ENCODE results near the gene LRRC30. TPM values are rescaled to one million over a fixed set of nuclear protein-coding genes. Genes with fewer than 3 reads are reported as not detected.

Gene LRRC30
- total RNA-seq, 1 experiment from 2014 or later, result not detected

GRCh38 chr18:7196421-7196820 lies 34.5 kb upstream of the LRRC30 start:
- Histone ChIP-seq H4K20me1 (ENCODE audit: insufficient read depth) (no peaks in the 10 kb centered on the region), H3K9me3 (ENCODE audit: control insufficient read depth in 1 of 2, insufficient read depth in 1 of 2, low read depth in 1 of 2, low read length in 2 of 2) (peaks cover 0 to 10% of the 10 kb centered on the region in 2 experiments; a peak in 1 of 4 replicates), H3K79me2 (ENCODE audit: insufficient read depth, low read length) (no peaks in the 10 kb centered on the region), H3K27ac (ENCODE audit: low read depth, low read length) (no peak overlapping the region), H3K4me3 (replicated peaks in 1 of 2; ENCODE audit: low read depth in 1 of 2, low read length in 2 of 2) (no peak overlapping the region), H2AFZ (ENCODE audit: low read depth, low read length, poor library complexity, severe bottlenecking) (no peak overlapping the region), H3K9me2 (ENCODE audit: insufficient read depth) (no peaks in the 10 kb centered on the region), H3K27me3 (ENCODE audit: insufficient read depth, low read length) (no peaks in the 10 kb centered on the region), H3K4me1 (ENCODE audit: control insufficient read depth in 1 of 2, insufficient read depth in 2 of 2, low read length in 2 of 2) (no peaks in the 10 kb centered on the region), H3K9ac (ENCODE audit: low read length) (no peak overlapping the region), H3K4me2 (ENCODE audit: low read length) (no peak overlapping the region), H3K36me3 (ENCODE audit: control insufficient read depth in 1 of 2, insufficient read depth in 2 of 2, low read length in 2 of 2) (no peaks in the 10 kb centered on the region)
- TF ChIP-seq EZH2phosphoT487 (IDR thresholded peaks at IDR 0.05; ENCODE audit: borderline replicate concordance) (no peak), ZNF274 (IDR thresholded peaks at IDR 0.05; ENCODE audit: low read depth, low read length) (no peak), EZH2 (IDR thresholded peaks at IDR 0.05) (no peak), ZBTB33 (IDR thresholded peaks at IDR 0.05; ENCODE audit: extremely low read depth, insufficient replicate concordance, low read length) (no peak), MAX (IDR thresholded peaks at IDR 0.05) (no peak), CBX3 (IDR thresholded peaks at IDR 0.05; ENCODE audit: low read depth) (no peak), SRF (IDR thresholded peaks at IDR 0.05; ENCODE audit: low read depth) (no peak), POLR2AphosphoS5 (IDR thresholded peaks at IDR 0.05; ENCODE audit: low read depth, low read length) (no peak), EGR1 (IDR thresholded peaks at IDR 0.05; ENCODE audit: low read depth) (no peak), JUND (IDR thresholded peaks at IDR 0.05) (no peak), REST (IDR thresholded peaks at IDR 0.05; ENCODE audit: low read depth) (no peak), ATF3 (IDR thresholded peaks at IDR 0.05) (no peak), CTCF (IDR thresholded peaks at IDR 0.05 in 2 of 3, conservative IDR thresholded peaks at IDR 0.05 in 1 of 3; ENCODE audit: borderline replicate concordance in 1 of 3, insufficient read depth in 1 of 3, low read depth in 2 of 3, low read length in 2 of 3) (no peak), ELF1 (IDR thresholded peaks at IDR 0.05; ENCODE audit: borderline replicate concordance, low read depth) (no peak), SIN3A (IDR thresholded peaks at IDR 0.05; ENCODE audit: low read depth) (no peak)
- ChIA-PET POLR2A (no interaction called here), CTCF (no interaction called here), RAD21 (ENCODE audit: low non-redundant PET in 1 of 2, low total read pairs in 2 of 2, uncharacterized antibody in 2 of 2, unreplicated experiment in 2 of 2) (no interaction called here)
- ATAC-seq (no peak), DNase-seq (ENCODE audit: low read depth, low spot score) (no peak)
- BruUV-seq (replicated peaks), result no TSS peak
- intact Hi-C loops (cut with micrococcal nuclease), result no loop called here

Measured in HCT116 (cell line).